GM12878 (cell line): ENCODE measurements around the gene CYB5R3. TPM values are rescaled to one million over a fixed set of nuclear protein-coding genes. Genes with fewer than 3 reads are reported as not detected.

ENCODE experiments used
- ATAC-seq: fragments of 200-7000 bp; cut with Tn5 transposase; 3 replicates; pipeline ENCODE4 v1.9.1; 2020; ENCODE audit warnings: mild to moderate bottlenecking, moderate library complexity
- BruUV-seq: library from RNA; stranded (reverse); fragments of 400-500 nt; replicated peaks from 2 replicates; lab custom pipeline; 2021; lab: Mats Ljungman, UMichigan
- CTCF ChIA-PET: fragments of 300-600 bp; sonication (Branson Sonifier 250); formaldehyde crosslinking; extraction: SDS; loops from one replicate; lab custom pipeline; 2021; ENCODE audit warnings: inconsistent platforms; lab: Yijun Ruan, JAX
- POLR2A ChIA-PET: fragments of 350-600 bp; formaldehyde crosslinking; extraction: SDS; loops from one replicate; lab custom pipeline; 2021; ENCODE audit warnings: inconsistent platforms; lab: Charles Lee
- RAD21 ChIA-PET: fragments of 300-600 bp; sonication (Branson Sonifier 250); formaldehyde crosslinking; loops from one replicate; lab custom pipeline; 2023; ENCODE audit warnings: antibody characterized with exemption; ENCODE audit not compliant: unreplicated experiment; lab: Charles Lee
- SMC1A ChIA-PET: fragments of 300-600 bp; sonication (Branson Sonifier 250); formaldehyde crosslinking; loops from one replicate; lab custom pipeline; 2023; ENCODE audit not compliant: unreplicated experiment, uncharacterized antibody; lab: Charles Lee
- DNase-seq: peaks from one replicate; pipeline ENCODE4 v3.0.0-alpha.2; 2011; ENCODE audit warnings: low read depth, low spot score
- FAIRE-seq: peaks from 3 replicates; lab custom pipeline; 2011; peaks lifted over from hg19 to GRCh38; lab: Jason Lieb, UNC
- H2AFZ ChIP-seq: 2 replicates; pipeline ENCODE4 v1.6.0; 2011; ENCODE audit warnings: low read depth, low read length, control low read depth; ENCODE audit not compliant: control insufficient read depth
- H3K27ac ChIP-seq: 2 replicates; pipeline ENCODE4 v1.5.1; 2011; ENCODE audit warnings: control low read depth; ENCODE audit not compliant: control insufficient read depth, insufficient read depth
- H3K27me3 ChIP-seq, 2 experiments: replicated peaks in 1 of 2; 2 replicates each; pipeline versions ENCODE4 v1.6.0 to v1.6.1; 2011; ENCODE audit warnings: low read length in 1 of 2; ENCODE audit not compliant: control insufficient read depth in 2 of 2, insufficient read depth in 2 of 2
- H3K36me3 ChIP-seq, 2 experiments: 2 replicates each; pipeline ENCODE4 v1.5.1; 2011; ENCODE audit warnings: low read length in 1 of 2; ENCODE audit not compliant: control insufficient read depth in 2 of 2, insufficient read depth in 2 of 2
- H3K4me1 ChIP-seq: 2 replicates; pipeline ENCODE4 v1.6.1; 2011; ENCODE audit warnings: mild to moderate bottlenecking, low read length, moderate library complexity, mixed read lengths; ENCODE audit not compliant: control insufficient read depth, insufficient read depth
- H3K4me2 ChIP-seq: 2 replicates; pipeline ENCODE4 v1.6.0; 2011; ENCODE audit warnings: control low read depth; ENCODE audit not compliant: control insufficient read depth, insufficient read depth
- H3K4me3 ChIP-seq: fragments of 200-600 bp; sonication (generic); 2 replicates; pipeline ENCODE4 v1.5.1; 2016
- H3K79me2 ChIP-seq: 2 replicates; pipeline ENCODE4 v1.6.0; 2011; ENCODE audit warnings: low read length; ENCODE audit not compliant: control insufficient read depth, insufficient read depth
- H3K9ac ChIP-seq: 2 replicates; pipeline ENCODE4 v1.8.0; 2011; ENCODE audit warnings: low read length, control low read depth, mixed read lengths; ENCODE audit not compliant: control insufficient read depth, insufficient read depth
- H3K9me3 ChIP-seq: replicated peaks from 3 replicates; pipeline ENCODE4 v1.5.1; 2011; ENCODE audit warnings: mild to moderate bottlenecking, low read length; ENCODE audit not compliant: control insufficient read depth, insufficient read depth
- H4K20me1 ChIP-seq: 2 replicates; pipeline ENCODE4 v1.6.0; 2011; ENCODE audit not compliant: control insufficient read depth, insufficient read depth
- BCLAF1 ChIP-seq: fragments of 450-650 bp; IDR thresholded peaks from 2 replicates; pipeline ENCODE4 v1.6.1; 2017; ENCODE audit warnings: antibody characterized with exemption, mild to moderate bottlenecking, moderate library complexity
- CBFB ChIP-seq: IDR thresholded peaks from 2 replicates; pipeline ENCODE4 v1.6.1; 2016; ENCODE audit warnings: antibody characterized with exemption, low read depth
- ETV6 ChIP-seq, 2 experiments: fragments of 450-650 bp in 1 of 2; IDR thresholded peaks in 1 of 2; conservative IDR thresholded peaks in 1 of 2; 2 replicates each; pipeline ENCODE4 v1.6.1; 2014; ENCODE audit warnings: antibody characterized with exemption in 1 of 2, borderline replicate concordance in 1 of 2, low read depth in 1 of 2, mild to moderate bottlenecking in 1 of 2, moderate library complexity in 1 of 2
- EZH2 ChIP-seq: IDR thresholded peaks from 2 replicates; pipeline ENCODE4 v1.6.1; 2012; ENCODE audit warnings: low read depth, mild to moderate bottlenecking, control low read depth, inconsistent platforms, low read length, borderline replicate concordance; ENCODE audit not compliant: control insufficient read depth
- IRF5 ChIP-seq: fragments of 450-650 bp; IDR thresholded peaks from 2 replicates; pipeline ENCODE4 v1.6.1; 2017; ENCODE audit warnings: borderline replicate concordance
- MEF2B ChIP-seq: fragments of 450-650 bp; IDR thresholded peaks from 2 replicates; pipeline ENCODE4 v1.6.1; 2018; ENCODE audit warnings: mild to moderate bottlenecking, moderate library complexity; ENCODE audit not compliant: partially characterized antibody, poor library complexity, severe bottlenecking
- NFYB ChIP-seq: IDR thresholded peaks from 2 replicates; pipeline ENCODE4 v1.6.1; 2011; ENCODE audit warnings: low read depth, mild to moderate bottlenecking, low read length, improper control_type of control experiment, moderate library complexity; ENCODE audit not compliant: insufficient read depth
- NR2C2 ChIP-seq: IDR thresholded peaks from 2 replicates; pipeline ENCODE4 v1.6.1; 2011; ENCODE audit warnings: borderline replicate concordance, low read depth; ENCODE audit not compliant: control insufficient read depth, insufficient read length
- PAX5 ChIP-seq: IDR thresholded peaks from 2 replicates; pipeline ENCODE4 v1.6.1; 2011; ENCODE audit warnings: low read depth, low read length, borderline replicate concordance
- RFX5 ChIP-seq: IDR thresholded peaks from 2 replicates; pipeline ENCODE4 v1.6.1; 2011; ENCODE audit warnings: low read depth, low read length, improper control_type of control experiment
- SMAD1 ChIP-seq: fragments of 450-650 bp; IDR thresholded peaks from 2 replicates; pipeline ENCODE4 v1.6.1; 2018; ENCODE audit warnings: mild to moderate bottlenecking, low read depth; ENCODE audit not compliant: partially characterized antibody
- WRNIP1 ChIP-seq: IDR thresholded peaks from 2 replicates; pipeline ENCODE4 v1.6.1; 2011; ENCODE audit warnings: low read depth, low read length, improper control_type of control experiment, borderline replicate concordance
- WGBS: methylation state at CpG from one replicate; pipeline ENCODE4 v1.1.6; 2016; ENCODE audit warnings: low lambda C conversion rate; ENCODE audit not compliant: insufficient replicate concordance, insufficient coverage; ENCODE audit errors: missing lambda C conversion rate; 5-methylcytosine and 5-hydroxymethylcytosine counted together
- in situ Hi-C: fragments of 300-500 bp; cut with MboI; formaldehyde crosslinking; loops from 9 replicates; pipeline ENCODE4 v1.14.3; 2018; ENCODE audit warnings: mixed read lengths
- intact Hi-C: fragments of 100-400 bp; cut with micrococcal nuclease; formaldehyde crosslinking; loops from one replicate; pipeline ENCODE4 v1.14.2; 2022; ENCODE audit not compliant: unreplicated experiment
- polyA plus RNA-seq, 11 experiments: library from polyadenylated mRNA; depleted of rRNA in 4 of 11; unstranded in 6 of 11; stranded (reverse) in 5 of 11; fragments of >200 nt; fragmentation: Nextera tagmentation in 4 of 11; fragmentation: Illumina TruSeq in 1 of 11; extraction: Ambion mirVana in 4 of 11; extraction: Trizol in 1 of 11; gene quantifications; 1 replicate in 1 of 11; 2 replicates in 10 of 11; pipeline versions ENCODE4 v1.2.1 to v1.2.3, GENCODE V29; 2011 to 2016; ENCODE audit warnings: inconsistent platforms in 2 of 11, missing spikeins in 2 of 11, low read depth in 1 of 11
- total RNA-seq, 4 experiments: library from RNA; depleted of rRNA in 3 of 4; stranded (reverse); fragments of >200 nt in 3 of 4; fragmentation: Illumina TruSeq in 1 of 4; extraction: Trizol in 1 of 4; gene quantifications; 2 replicates each; pipeline versions ENCODE4 v1.2.1 to v1.2.3, GENCODE V29; 2013 to 2021
- TF ChIP-seq, protein P1 (sequence below), 3 experiments: IDR thresholded peaks in 2 of 3; conservative IDR thresholded peaks in 1 of 3; 2 replicates each; pipeline ENCODE4 v1.5.1; 2011; ENCODE audit warnings: low read depth in 3 of 3, low read length in 3 of 3, mild to moderate bottlenecking in 3 of 3, control low read depth in 2 of 3, moderate library complexity in 2 of 3, inconsistent platforms in 1 of 3, mixed read lengths in 1 of 3; ENCODE audit not compliant: control insufficient read depth in 2 of 3, insufficient read depth in 1 of 3; ENCODE audit errors: extremely low read depth in 1 of 3

CYB5R3 gene
- total and polyA plus RNA-seq, 10 of the 15 experiments (the other 5 are each of a cell fraction or from before 2014, with no cell fraction given): 2.0 to 119 (median 67.8) TPM

- ATAC-seq: no peak
- WGBS: 91% methylated on average over 11 of the region's 11 CpGs
- TF ChIP-seq MEF2B (no peak), EZH2 (no peak), CBFB (no peak), WRNIP1 (no peak), ETV6 (conservative IDR thresholded peaks at IDR 0.05 in 1 of 2, IDR thresholded peaks at IDR 0.05 in 1 of 2; ENCODE audit: borderline replicate concordance in 1 of 2, low read depth in 1 of 2) (no peak), IRF5 (no peak), SMAD1 (no peak), NR2C2 (no peak), PAX5 (no peak), NFYB (no peak), BCLAF1 (no peak), RFX5 (no peak)
- TF ChIP-seq, protein P1, sequence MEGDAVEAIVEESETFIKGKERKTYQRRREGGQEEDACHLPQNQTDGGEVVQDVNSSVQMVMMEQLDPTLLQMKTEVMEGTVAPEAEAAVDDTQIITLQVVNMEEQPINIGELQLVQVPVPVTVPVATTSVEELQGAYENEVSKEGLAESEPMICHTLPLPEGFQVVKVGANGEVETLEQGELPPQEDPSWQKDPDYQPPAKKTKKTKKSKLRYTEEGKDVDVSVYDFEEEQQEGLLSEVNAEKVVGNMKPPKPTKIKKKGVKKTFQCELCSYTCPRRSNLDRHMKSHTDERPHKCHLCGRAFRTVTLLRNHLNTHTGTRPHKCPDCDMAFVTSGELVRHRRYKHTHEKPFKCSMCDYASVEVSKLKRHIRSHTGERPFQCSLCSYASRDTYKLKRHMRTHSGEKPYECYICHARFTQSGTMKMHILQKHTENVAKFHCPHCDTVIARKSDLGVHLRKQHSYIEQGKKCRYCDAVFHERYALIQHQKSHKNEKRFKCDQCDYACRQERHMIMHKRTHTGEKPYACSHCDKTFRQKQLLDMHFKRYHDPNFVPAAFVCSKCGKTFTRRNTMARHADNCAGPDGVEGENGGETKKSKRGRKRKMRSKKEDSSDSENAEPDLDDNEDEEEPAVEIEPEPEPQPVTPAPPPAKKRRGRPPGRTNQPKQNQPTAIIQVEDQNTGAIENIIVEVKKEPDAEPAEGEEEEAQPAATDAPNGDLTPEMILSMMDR (IDR thresholded peaks at IDR 0.05 in 2 of 3, conservative IDR thresholded peaks at IDR 0.05 in 1 of 3; ENCODE audit: control insufficient read depth in 2 of 3, extremely low read depth in 1 of 3, insufficient read depth in 1 of 3, low read depth in 3 of 3, low read length in 3 of 3): no peak
These were observed 36.9 kb downstream of the CYB5R3 start for GRCh38 chr22:42612336-42612735.

More at GRCh38 chr22:42612336-42612735, 36.9 kb downstream of the CYB5R3 start:
- Histone ChIP-seq H3K36me3 (peaks cover 3 to 12% of the 10 kb centered on the region in 2 experiments; a peak in 3 of 4 replicates), H3K9me3 (no peaks in the 10 kb centered on the region), H3K4me3 (peak overlapping the region; percentile 94; the same call in 1 of the 2 replicates), H3K27ac (no peak overlapping the region), H3K9ac (peak overlapping the region; percentile 18), H4K20me1 (peaks cover 14% of the 10 kb centered on the region; the same call in 1 of the 2 replicates), H2AFZ (no peak overlapping the region), H3K27me3 (no peaks in the 10 kb centered on the region), H3K4me1 (peaks cover 17% of the 10 kb centered on the region), H3K4me2 (peak overlapping the region; percentile 93), H3K79me2 (peaks cover 57% of the 10 kb centered on the region)
- intact Hi-C loops: loop anchor here (5.0 to 10.0 kb wide), 4 partner anchors 85 to 518 kb away; partner anchors contain the start of genes NDUFA6 and TTLL1
- ChIA-PET CTCF (interaction anchor here (1.0 to 4.0 kb wide), 7 partner anchors 9 to 169 kb away, joined by 3 to 21 read pairs (median 4); no protein-coding TSS in a partner anchor), SMC1A (interaction anchor here (0.7 to 2.1 kb wide), 3 partner anchors 14 to 152 kb away, joined by 4 to 5 read pairs (median 4); no protein-coding TSS in a partner anchor), RAD21 (interaction anchor here (0.6 to 1.7 kb wide), 3 partner anchors 139 to 177 kb away, joined by 3 to 4 read pairs (median 3); no protein-coding TSS in a partner anchor), POLR2A (no interaction called here)
- in situ Hi-C loops: no loop called here
- DNase-seq: no peak
- BruUV-seq: no TSS peak
- FAIRE-seq: no peak
